ENCODE data around the gene RNF213.

DNA sequence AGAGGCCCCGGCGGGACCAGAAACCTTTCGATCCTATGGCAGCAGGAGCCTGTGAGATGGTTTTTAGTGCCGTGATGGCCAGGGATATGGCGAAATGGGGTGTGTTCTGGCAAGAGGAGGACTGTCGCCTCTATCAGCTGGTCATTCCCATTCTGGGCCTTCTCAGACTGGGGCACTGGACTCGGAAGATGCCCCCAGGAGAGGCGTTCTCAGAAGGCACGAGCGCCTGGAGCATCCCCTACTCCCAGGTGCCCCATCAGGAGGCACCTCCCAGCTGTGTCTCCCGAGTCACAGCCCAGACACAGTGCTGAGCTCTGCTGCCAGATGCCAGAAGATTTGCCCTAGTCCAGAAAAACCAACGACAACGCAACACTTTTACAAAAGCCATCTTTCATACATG, 99.7 kb downstream of the RNF213 start:
- no peak for TF ChIP-seq JUN (IDR thresholded peaks at IDR 0.05; ENCODE audit: low read depth, low read length)
- no peak for TF ChIP-seq KDM1A (IDR thresholded peaks at IDR 0.05; ENCODE audit: borderline replicate concordance, low read length)
- no peak for TF ChIP-seq RFX5 (IDR thresholded peaks at IDR 0.05; ENCODE audit: borderline replicate concordance, low read depth, low read length)

Data from H1 (cell line).